Measurements from ENCODE around the gene GNAT2. TPM values are rescaled to one million over a fixed set of nuclear protein-coding genes. Genes with fewer than 3 reads are reported as not detected.

Gene GNAT2
- total and polyA plus RNA-seq, 4 donors, result 0.24 TPM; not detected in 3

DNA sequence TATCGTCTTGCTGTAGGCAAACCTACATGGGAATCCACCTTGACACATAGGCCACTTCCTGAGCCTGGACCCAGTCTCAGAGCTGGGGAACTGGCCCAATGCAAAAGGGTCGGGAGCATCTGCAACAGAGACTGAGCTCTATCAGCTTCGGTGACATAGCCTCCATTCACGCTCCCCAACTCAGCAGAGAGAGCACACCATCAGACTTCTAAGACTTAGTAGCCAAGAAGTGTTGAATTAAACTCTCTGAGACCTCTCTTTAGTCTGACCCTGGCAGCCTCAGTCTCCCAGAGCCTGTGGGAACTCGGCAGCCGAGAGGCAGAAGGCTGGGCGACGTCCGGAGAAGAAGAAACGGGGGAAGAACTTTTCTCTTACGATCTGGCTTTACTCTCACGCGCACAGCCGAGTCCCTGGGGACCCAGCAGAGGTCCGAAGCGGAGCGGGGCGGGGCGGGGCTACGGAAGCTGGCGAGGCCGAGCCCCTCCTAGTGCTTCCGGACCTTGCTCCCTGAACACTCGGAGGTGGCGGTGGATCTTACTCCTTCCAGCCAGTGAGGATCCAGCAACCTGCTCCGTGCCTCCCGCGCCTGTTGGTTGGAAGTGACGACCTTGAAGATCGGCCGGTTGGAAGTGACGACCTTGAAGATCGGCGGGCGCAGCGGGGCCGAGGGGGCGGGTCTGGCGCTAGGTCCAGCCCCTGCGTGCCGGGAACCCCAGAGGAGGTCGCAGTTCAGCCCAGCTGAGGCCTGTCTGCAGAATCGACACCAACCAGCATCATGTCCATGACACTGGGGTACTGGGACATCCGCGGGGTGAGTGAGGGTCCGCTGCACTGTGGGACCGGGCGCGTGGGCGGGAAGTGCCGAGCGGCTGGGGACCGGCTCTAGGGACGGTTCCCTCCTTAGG, 36.5 kb upstream of the GNAT2 start, which contains the start of gene GSTM4:
Gene GSTM4, plus strand, starts transcription at position 485 of the 905 bp plus-strand sequence. Its CDS starts 291 bp downstream, at position 776.
- Histone ChIP-seq H3K36me3 (ENCODE audit: control insufficient read depth in 4 of 4, insufficient read depth in 4 of 4, low read length in 4 of 4) (peaks cover 0 to 10% (median 1%) of the 10 kb centered on the region in 4 donors), H3K4me1 (ENCODE audit: control insufficient read depth in 5 of 5, insufficient read depth in 5 of 5, low read length in 5 of 5) (peaks cover 0 to 8% (median 5%) of the 10 kb centered on the region in 5 donors)

DNA sequence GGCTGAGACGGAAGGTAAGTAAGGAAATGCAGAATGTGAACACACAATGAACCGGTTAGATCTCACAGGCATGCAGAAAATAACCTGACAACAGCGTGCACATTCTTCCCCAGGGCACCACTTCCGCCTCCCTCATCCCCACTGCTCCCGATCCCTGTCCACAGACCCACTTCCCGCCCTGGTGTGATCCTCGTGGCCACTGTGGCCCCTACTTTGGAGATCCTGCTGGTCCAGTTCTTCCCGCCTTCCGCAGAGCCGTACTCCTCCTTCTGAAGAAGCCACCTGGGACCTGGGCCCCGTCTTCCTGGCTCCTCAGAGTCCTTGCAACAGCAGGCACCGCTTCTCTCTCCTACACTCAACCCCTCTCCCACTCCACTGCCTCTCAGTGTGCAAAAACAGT, 35.1 kb upstream of the GNAT2 start:
- no peak overlapping the region for H3K9ac ChIP-seq (ENCODE audit: insufficient read depth in 1 of 2, low read length in 2 of 2)
- WGBS, 2 donors, result 92 to 96% methylated on average over 12 of the region's 12 CpGs

More for the DNA sequence above, 36.5 kb upstream of the GNAT2 start, which contains the start of gene GSTM4:
- WGBS, 2 donors, result 0 to 2% methylated on average over 54 of the region's 54 CpGs
- Histone ChIP-seq H3K9ac (ENCODE audit: insufficient read depth in 1 of 2, low read length in 2 of 2) (peak within 1 kb of the TSS; percentile 37 to 81), H3K4me3 (peak within 1 kb of the TSS; percentile 62), H3K27ac (ENCODE audit: low read depth in 1 of 2, low read length in 1 of 2) (peak within 1 kb of the TSS; percentile 75 to 83), H3K27me3 (ENCODE audit: control insufficient read depth in 3 of 3, insufficient read depth in 3 of 3, low read length in 2 of 3) (no peaks in the 10 kb centered on the region), H3K9me3 (ENCODE audit: control insufficient read depth in 4 of 4, insufficient read depth in 3 of 4, low read length in 3 of 4) (no peaks in the 10 kb centered on the region)
- ATAC-seq (ENCODE audit: insufficient read depth, low FRiP score) (peak; percentile 92), DNase-seq (peak; percentile 87 to 88 (median 88))
- TF ChIP-seq, protein P1, sequence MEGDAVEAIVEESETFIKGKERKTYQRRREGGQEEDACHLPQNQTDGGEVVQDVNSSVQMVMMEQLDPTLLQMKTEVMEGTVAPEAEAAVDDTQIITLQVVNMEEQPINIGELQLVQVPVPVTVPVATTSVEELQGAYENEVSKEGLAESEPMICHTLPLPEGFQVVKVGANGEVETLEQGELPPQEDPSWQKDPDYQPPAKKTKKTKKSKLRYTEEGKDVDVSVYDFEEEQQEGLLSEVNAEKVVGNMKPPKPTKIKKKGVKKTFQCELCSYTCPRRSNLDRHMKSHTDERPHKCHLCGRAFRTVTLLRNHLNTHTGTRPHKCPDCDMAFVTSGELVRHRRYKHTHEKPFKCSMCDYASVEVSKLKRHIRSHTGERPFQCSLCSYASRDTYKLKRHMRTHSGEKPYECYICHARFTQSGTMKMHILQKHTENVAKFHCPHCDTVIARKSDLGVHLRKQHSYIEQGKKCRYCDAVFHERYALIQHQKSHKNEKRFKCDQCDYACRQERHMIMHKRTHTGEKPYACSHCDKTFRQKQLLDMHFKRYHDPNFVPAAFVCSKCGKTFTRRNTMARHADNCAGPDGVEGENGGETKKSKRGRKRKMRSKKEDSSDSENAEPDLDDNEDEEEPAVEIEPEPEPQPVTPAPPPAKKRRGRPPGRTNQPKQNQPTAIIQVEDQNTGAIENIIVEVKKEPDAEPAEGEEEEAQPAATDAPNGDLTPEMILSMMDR (IDR thresholded peaks at IDR 0.05; ENCODE audit: control extremely low read depth, extremely low read depth), result no peak

DNA sequence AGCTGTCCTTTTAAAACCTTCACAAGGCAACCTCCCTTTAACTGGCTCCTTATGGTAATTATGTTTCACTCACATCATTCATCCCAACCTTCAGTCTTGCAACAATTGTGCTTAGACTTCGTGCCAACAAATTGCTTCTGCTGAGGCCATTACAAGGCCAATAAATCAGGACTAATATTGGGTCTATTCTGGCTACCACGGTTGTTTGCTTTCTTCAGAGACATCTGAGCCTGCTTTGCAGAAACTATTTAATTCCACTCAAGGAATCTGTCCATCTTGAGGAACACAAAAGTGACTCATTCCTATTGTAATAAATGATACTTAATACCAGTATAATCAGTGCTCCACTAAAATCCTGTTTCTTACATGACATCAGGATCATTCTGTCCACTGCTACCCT, 33.9 kb upstream of the GNAT2 start:
- TF ChIP-seq, protein P1 (IDR thresholded peaks at IDR 0.05; ENCODE audit: control extremely low read depth, extremely low read depth), result no peak
- H3K27me3 ChIP-seq (ENCODE audit: control insufficient read depth in 3 of 3, insufficient read depth in 3 of 3, low read length in 2 of 3), result no peaks in the 10 kb centered on the region
- no peak overlapping the region for H3K27ac ChIP-seq (ENCODE audit: low read depth in 1 of 2, low read length in 1 of 2)
- no peak overlapping the region for H3K9ac ChIP-seq (ENCODE audit: insufficient read depth in 1 of 2, low read length in 2 of 2)
- H3K4me1 ChIP-seq (ENCODE audit: control insufficient read depth in 5 of 5, insufficient read depth in 5 of 5, low read length in 5 of 5), result peaks cover 0 to 8% (median 0%) of the 10 kb centered on the region in 5 donors
- ATAC-seq (ENCODE audit: insufficient read depth, low FRiP score) (no peak), DNase-seq (no peak)
- H3K4me3 ChIP-seq, result no peak overlapping the region
- H3K36me3 ChIP-seq (ENCODE audit: control insufficient read depth in 4 of 4, insufficient read depth in 4 of 4, low read length in 4 of 4), result peaks cover 0 to 2% (median 0%) of the 10 kb centered on the region in 4 donors
- WGBS, 2 donors, result 74 to 88% methylated on average over 2 of the region's 2 CpGs
- H3K9me3 ChIP-seq (ENCODE audit: control insufficient read depth in 4 of 4, insufficient read depth in 3 of 4, low read length in 3 of 4), result no peaks in the 10 kb centered on the region

More for the DNA sequence above, 35.1 kb upstream of the GNAT2 start:
- H3K4me3 ChIP-seq, result no peak overlapping the region
- H3K4me1 ChIP-seq (ENCODE audit: control insufficient read depth in 5 of 5, insufficient read depth in 5 of 5, low read length in 5 of 5), result peaks cover 0 to 8% (median 3%) of the 10 kb centered on the region in 5 donors
- no peak for DNase-seq
- H3K27me3 ChIP-seq (ENCODE audit: control insufficient read depth in 3 of 3, insufficient read depth in 3 of 3, low read length in 2 of 3), result no peaks in the 10 kb centered on the region
- H3K36me3 ChIP-seq (ENCODE audit: control insufficient read depth in 4 of 4, insufficient read depth in 4 of 4, low read length in 4 of 4), result peaks cover 0 to 6% (median 0%) of the 10 kb centered on the region in 4 donors
- ATAC-seq (ENCODE audit: insufficient read depth, low FRiP score), result no peak
- no peaks in the 10 kb centered on the region for H3K9me3 ChIP-seq (ENCODE audit: control insufficient read depth in 4 of 4, insufficient read depth in 3 of 4, low read length in 3 of 4)
- H3K27ac ChIP-seq (ENCODE audit: low read depth in 1 of 2, low read length in 1 of 2), result no peak overlapping the region
- TF ChIP-seq, protein P1 (IDR thresholded peaks at IDR 0.05; ENCODE audit: control extremely low read depth, extremely low read depth), result no peak
